GM10266 (cell line): Measurements from ENCODE around the gene DDX10.

Source experiments
- DNase-seq: peaks from one replicate; pipeline ENCODE4 v3.0.0; 2012; ENCODE audit errors: extremely low spot score
- TF ChIP-seq, protein P1 (sequence below): IDR thresholded peaks from 2 replicates; pipeline ENCODE4 v1.5.1; 2012; ENCODE audit warnings: mild to moderate bottlenecking, low read depth; ENCODE audit not compliant: control insufficient read depth, insufficient read depth; ENCODE audit errors: missing control alignments

The DDX10 gene

DNA sequence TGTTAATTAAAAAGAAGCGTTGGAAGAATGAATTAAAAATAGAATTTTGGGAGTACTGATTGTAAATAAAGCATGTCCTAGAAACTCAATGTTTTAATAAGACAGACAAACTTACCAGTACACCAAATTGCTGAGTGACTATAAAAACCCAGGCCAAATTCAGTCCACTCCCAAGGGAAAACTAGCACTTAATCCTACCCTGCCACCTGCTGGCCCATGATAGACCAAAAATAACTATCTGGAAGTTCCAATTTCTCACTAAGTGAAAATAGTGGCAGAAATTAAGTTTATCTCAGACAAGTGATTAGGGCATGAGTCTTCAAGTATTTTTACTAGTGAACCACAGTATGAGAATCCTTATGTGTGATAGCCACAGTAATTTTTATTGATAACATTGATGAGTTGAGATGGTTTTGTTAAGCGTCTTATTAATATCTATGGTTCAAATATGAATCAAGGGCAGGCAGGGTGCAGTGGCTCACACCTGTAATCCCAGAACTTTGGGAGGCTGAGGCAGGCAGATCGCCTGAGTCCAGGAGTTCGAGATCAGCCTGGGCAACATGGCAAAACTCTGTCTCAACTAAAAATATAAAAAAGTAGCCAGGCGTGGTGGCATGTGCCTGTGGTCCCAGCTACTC, 9.8 kb upstream of the DDX10 start:
- DNase-seq = peak; percentile 41
- TF ChIP-seq, protein P1, sequence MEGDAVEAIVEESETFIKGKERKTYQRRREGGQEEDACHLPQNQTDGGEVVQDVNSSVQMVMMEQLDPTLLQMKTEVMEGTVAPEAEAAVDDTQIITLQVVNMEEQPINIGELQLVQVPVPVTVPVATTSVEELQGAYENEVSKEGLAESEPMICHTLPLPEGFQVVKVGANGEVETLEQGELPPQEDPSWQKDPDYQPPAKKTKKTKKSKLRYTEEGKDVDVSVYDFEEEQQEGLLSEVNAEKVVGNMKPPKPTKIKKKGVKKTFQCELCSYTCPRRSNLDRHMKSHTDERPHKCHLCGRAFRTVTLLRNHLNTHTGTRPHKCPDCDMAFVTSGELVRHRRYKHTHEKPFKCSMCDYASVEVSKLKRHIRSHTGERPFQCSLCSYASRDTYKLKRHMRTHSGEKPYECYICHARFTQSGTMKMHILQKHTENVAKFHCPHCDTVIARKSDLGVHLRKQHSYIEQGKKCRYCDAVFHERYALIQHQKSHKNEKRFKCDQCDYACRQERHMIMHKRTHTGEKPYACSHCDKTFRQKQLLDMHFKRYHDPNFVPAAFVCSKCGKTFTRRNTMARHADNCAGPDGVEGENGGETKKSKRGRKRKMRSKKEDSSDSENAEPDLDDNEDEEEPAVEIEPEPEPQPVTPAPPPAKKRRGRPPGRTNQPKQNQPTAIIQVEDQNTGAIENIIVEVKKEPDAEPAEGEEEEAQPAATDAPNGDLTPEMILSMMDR = peak; percentile 63

DNA sequence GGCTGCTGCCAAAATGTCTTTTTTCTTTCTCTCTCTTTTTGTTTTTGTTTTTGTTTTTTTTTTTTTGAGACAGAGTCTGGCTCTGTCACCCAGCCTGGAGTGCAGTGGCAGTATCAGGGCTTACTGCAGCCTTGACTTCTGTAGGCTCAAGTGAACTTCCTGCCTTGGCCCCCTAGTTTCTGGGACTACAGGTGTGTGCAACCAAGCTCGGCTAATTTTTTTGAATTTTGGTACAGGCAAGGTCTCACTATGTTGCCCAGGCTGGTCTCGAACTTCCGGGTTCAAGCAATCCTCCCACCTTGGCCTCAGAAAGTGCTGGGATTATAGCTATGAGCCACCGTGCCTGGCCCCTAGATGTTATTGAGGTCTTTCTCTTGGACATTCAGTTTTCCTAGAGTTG, 2.2 kb upstream of the DDX10 start:
- TF ChIP-seq, protein P1 = no peak
- DNase-seq = no peak

DNA sequence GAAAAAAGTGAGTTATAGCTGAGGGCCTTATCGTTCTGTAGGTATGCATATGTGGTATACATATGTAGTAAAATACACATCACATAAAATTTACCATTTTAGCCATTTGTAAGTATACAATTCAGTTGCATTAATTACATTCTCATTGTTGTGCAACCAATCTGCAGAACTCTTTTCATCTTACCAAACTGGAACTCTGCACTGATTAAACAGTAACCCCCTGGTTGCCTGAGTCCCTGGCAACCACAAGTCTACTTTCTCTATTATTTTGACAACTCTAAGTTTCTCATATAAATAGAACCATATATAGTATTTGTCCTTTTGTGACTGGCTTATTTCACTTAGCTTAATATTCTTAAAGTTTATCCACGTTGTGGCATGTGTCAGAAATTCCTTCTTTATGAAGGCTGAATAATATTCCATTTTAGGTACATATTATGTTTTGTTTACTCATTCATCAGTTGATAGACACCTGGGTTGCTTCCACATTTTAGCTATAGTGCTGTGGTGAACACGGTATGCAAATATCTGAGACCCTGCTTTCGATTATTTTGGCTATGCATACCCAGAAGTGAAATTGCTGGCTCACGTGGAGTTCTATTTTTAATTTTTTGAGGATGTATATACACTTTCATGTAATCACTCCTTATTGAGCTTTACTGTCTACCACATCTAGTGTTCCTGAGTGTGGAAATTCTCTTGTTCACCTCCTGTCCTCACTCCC, 1.6 kb upstream of the DDX10 start:
- TF ChIP-seq, protein P1 = no peak
- DNase-seq = no peak

DNA sequence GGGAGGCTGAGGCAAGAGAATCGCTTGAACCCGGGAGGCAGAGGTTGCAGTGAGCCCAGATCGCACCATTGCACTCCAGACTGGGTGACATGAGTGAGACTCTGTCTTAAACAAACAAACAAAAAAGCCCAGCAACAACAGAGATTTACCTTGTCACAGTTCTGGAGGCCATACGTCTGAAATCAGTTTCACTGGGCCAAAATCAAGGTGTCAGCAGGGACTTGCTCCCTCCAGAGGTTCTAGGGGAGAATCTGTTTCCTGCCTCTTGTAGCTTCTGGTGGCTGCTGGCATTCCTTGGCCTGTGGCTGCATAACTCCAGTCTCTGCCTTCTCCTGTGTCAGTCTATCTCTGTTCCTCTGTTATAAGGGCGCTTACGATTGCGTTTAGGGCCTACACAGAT, 1.5 kb downstream of the DDX10 start:
- no peak for DNase-seq
- TF ChIP-seq, protein P1 = no peak

DNA sequence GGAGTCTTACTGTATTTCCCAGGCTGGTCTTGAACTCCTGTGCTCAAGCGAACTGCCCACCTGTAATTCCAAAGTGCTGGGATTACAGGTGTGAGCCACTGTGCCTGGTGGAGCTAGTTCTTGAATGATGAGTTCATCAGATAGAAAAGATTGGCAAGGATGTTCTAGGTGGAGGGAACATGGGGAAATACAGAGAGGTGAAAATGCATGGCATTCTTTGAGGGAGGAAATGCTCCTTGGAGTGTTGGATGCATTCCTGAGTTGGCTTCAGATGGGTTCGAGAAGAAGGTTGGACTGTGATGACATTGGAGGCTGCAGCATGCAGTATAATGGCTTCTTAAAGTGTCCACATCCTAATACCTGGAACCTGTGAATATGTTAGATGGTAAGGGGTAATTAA, 4.4 kb downstream of the DDX10 start:
- no peak for DNase-seq
- TF ChIP-seq, protein P1 = no peak

DNA sequence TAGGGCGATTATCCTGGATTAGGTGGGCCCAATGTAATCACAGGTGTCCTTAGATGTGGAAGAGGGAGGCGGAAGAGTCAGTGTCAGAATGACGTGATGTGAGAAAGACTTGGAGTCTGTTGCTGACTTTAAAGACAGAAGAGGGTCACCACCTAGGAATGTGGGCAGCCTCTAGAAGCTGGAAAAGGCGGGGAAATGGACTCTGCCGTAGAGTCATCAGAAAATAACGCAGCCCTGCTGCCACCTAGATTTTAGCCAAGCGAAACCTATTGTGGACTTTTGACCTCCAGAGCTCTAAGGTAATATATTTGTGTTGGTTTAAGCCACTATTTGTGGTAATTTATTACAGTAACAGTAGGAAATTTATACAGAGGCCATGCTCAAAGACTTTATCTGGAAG, 4.8 kb downstream of the DDX10 start:
- TF ChIP-seq, protein P1 = no peak
- DNase-seq = no peak

DNA sequence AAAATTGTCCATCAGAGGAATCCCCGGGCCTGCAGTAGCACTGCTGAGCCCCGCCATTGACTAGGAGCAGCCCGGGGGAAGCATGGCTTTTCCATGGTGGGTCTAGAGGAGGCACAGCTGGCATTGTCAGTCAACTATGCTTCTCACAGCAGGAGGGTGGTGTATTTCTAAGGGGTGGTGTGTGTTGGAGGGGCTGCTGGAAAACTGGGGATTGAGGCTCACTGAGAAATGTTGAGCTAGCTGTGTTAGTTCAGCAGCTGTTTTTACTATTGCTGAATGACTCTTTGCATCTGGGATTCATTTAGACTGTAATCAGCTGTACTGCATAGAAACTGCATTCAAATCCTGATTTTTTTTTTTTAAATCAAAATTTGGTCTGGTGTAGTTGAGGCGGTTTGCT, 5.6 kb downstream of the DDX10 start:
- DNase-seq = no peak
- TF ChIP-seq, protein P1 = no peak
